Neural cell (in vitro differentiated cells): ENCODE measurements around the gene C17orf50. TPM values are rescaled to one million over a fixed set of nuclear protein-coding genes. Genes with fewer than 3 reads are reported as not detected.

Source experiments
- H2AFZ ChIP-seq: fragments of 200-600, 300-800 bp; sonication (generic), shearing (Covaris generic); 2 replicates; pipeline ENCODE4 v1.6.0; 2014; ENCODE audit warnings: low read depth, mild to moderate bottlenecking, antibody characterized with exemption, low read length, moderate library complexity
- H3F3A ChIP-seq: fragments of 200-600 bp; shearing (Covaris generic); 2 replicates; pipeline ENCODE4 v1.6.1; 2016; ENCODE audit warnings: mild to moderate bottlenecking, moderate library complexity, mixed read lengths, antibody characterized with exemption, low read length; ENCODE audit not compliant: insufficient read depth, poor library complexity, severe bottlenecking
- H3K27ac ChIP-seq: fragments of 200-600, 300-800 bp; sonication (generic), shearing (Covaris generic); 2 replicates; pipeline ENCODE4 v1.5.1; 2014; ENCODE audit warnings: mild to moderate bottlenecking, low read length, moderate library complexity
- H3K27me3 ChIP-seq: fragments of 300-800, 200-600 bp; sonication (generic), shearing (Covaris generic); 2 replicates; pipeline ENCODE4 v1.6.0; 2014; ENCODE audit warnings: mild to moderate bottlenecking, low read depth, low read length, moderate library complexity; ENCODE audit not compliant: insufficient read depth
- H3K36me3 ChIP-seq: fragments of 300-800, 200-600 bp; sonication (generic), shearing (Covaris generic); 2 replicates; pipeline ENCODE4 v1.5.1; 2014; ENCODE audit warnings: mild to moderate bottlenecking, antibody characterized with exemption, low read length, moderate library complexity; ENCODE audit not compliant: insufficient read depth
- H3K4me2 ChIP-seq: fragments of 300-800, 200-600 bp; sonication (generic), shearing (Covaris generic); 2 replicates; pipeline ENCODE4 v1.6.0; 2014; ENCODE audit warnings: mild to moderate bottlenecking, low read length
- H3K4me3 ChIP-seq: fragments of 300-800, 200-600 bp; sonication (generic), shearing (Covaris generic); 2 replicates; pipeline ENCODE4 v1.5.1; 2014; ENCODE audit warnings: mild to moderate bottlenecking, low read length, moderate library complexity
- H3K79me2 ChIP-seq: fragments of 200-600 bp; shearing (Covaris generic); replicated peaks from 2 replicates; pipeline ENCODE4 v1.6.0; 2014; ENCODE audit warnings: mild to moderate bottlenecking, low read length, moderate library complexity; ENCODE audit not compliant: insufficient read depth
- H3K9ac ChIP-seq: fragments of 300-800, 200-600 bp; sonication (generic), shearing (Covaris generic); 2 replicates; pipeline ENCODE4 v1.6.1; 2016; ENCODE audit warnings: mild to moderate bottlenecking, low read length, mixed read lengths
- H3K9me2 ChIP-seq: fragments of 200-600 bp; shearing (Covaris generic); 2 replicates; pipeline ENCODE4 v1.6.1; 2016; ENCODE audit warnings: mild to moderate bottlenecking, low read length, mixed read lengths; ENCODE audit not compliant: insufficient read depth
- H3K9me3 ChIP-seq: fragments of 200-600, 300-800 bp; sonication (generic), shearing (Covaris generic); 2 replicates; pipeline ENCODE4 v1.6.1; 2016; ENCODE audit warnings: mild to moderate bottlenecking, mixed run types, low read length, moderate library complexity, mixed read lengths
- H4K20me1 ChIP-seq: fragments of 200-600 bp; shearing (Covaris generic); 2 replicates; pipeline ENCODE4 v1.6.1; 2016; ENCODE audit warnings: mild to moderate bottlenecking, mixed run types; ENCODE audit not compliant: insufficient read depth
- CTCF ChIP-seq: fragments of 450-650 bp; IDR thresholded peaks from 2 replicates; pipeline ENCODE4 v1.5.1; 2014; ENCODE audit warnings: antibody characterized with exemption, mild to moderate bottlenecking, moderate library complexity; ENCODE audit not compliant: poor library complexity, severe bottlenecking
- EP300 ChIP-seq: fragments of 450-650 bp; conservative IDR thresholded peaks from 2 replicates; pipeline ENCODE4 v1.6.1; 2014; ENCODE audit warnings: antibody characterized with exemption, mild to moderate bottlenecking, moderate library complexity; ENCODE audit not compliant: poor library complexity, severe bottlenecking
- EZH2 ChIP-seq: fragments of 200-600, 300-800 bp; shearing (Covaris generic), sonication (generic); IDR thresholded peaks from 2 replicates; pipeline ENCODE4 v1.6.1; 2014; ENCODE audit warnings: antibody characterized with exemption, low read length, borderline replicate concordance, mild to moderate bottlenecking; ENCODE audit not compliant: insufficient read depth, poor library complexity, severe bottlenecking
- MXI1 ChIP-seq: fragments of 450-650 bp; conservative IDR thresholded peaks from 2 replicates; pipeline ENCODE4 v1.6.1; 2014; ENCODE audit warnings: antibody characterized with exemption, mild to moderate bottlenecking; ENCODE audit not compliant: poor library complexity, severe bottlenecking
- POLR2AphosphoS5 ChIP-seq: IDR thresholded peaks from 2 replicates; pipeline ENCODE4 v1.6.1; 2012
- RAD21 ChIP-seq: fragments of 450-650 bp; conservative IDR thresholded peaks from 2 replicates; pipeline ENCODE4 v1.6.1; 2014; ENCODE audit warnings: antibody characterized with exemption, mild to moderate bottlenecking, moderate library complexity
- REST ChIP-seq: IDR thresholded peaks from 2 replicates; pipeline ENCODE4 v1.6.1; 2012; ENCODE audit warnings: borderline replicate concordance
- SMC3 ChIP-seq: fragments of 450-650 bp; conservative IDR thresholded peaks from 2 replicates; pipeline ENCODE4 v1.6.1; 2014; ENCODE audit warnings: antibody characterized with exemption, mild to moderate bottlenecking, moderate library complexity; ENCODE audit not compliant: poor library complexity
- TAF1 ChIP-seq: IDR thresholded peaks from 2 replicates; pipeline ENCODE4 v1.6.1; 2012; ENCODE audit warnings: low read depth
- polyA plus RNA-seq: library from polyadenylated mRNA; depleted of rRNA; stranded (reverse); fragments of >200 nt; gene quantifications from 2 replicates; pipeline ENCODE4 v1.2.3, GENCODE V29; 2014

The C17orf50 gene
- polyA plus RNA-seq, 1 donor from 2014 or later = not detected

- no peak overlapping the region for H3K27ac ChIP-seq
Measured at GRCh38 chr17:35793257-35793656, 32.6 kb downstream of the C17orf50 start.

GRCh38 chr17:35795007-35795870, 34.6 kb downstream of the C17orf50 start, which contains the start of gene MMP28:
MMP28 (minus strand) TSS chr17:35795641; CDS start chr17:35795377, 264 bp downstream.
- no peak within 1 kb of the TSS for H3K27ac ChIP-seq
- no peaks in the 10 kb centered on the region for H3K79me2 ChIP-seq
- H3K9ac ChIP-seq = peak within 1 kb of the TSS; percentile 53
- H4K20me1 ChIP-seq = no peaks in the 10 kb centered on the region
- no peaks in the 10 kb centered on the region for H3K9me2 ChIP-seq
- no peaks in the 10 kb centered on the region for H3K9me3 ChIP-seq
- H3K4me3 ChIP-seq = peak within 1 kb of the TSS; percentile 82
- TF ChIP-seq MXI1 (no peak), POLR2AphosphoS5 (peak; percentile 47), TAF1 (no peak)
- no peak within 1 kb of the TSS for H3K4me2 ChIP-seq
- H3F3A ChIP-seq = no peaks in the 10 kb centered on the region
- no peaks in the 10 kb centered on the region for H3K36me3 ChIP-seq
- peak within 1 kb of the TSS; percentile 60 for H2AFZ ChIP-seq
- peaks cover 61% of the 10 kb centered on the region for H3K27me3 ChIP-seq

More at GRCh38 chr17:35793257-35793656, 32.6 kb downstream of the C17orf50 start:
- H4K20me1 ChIP-seq = no peaks in the 10 kb centered on the region
- no peaks in the 10 kb centered on the region for H3F3A ChIP-seq
- H3K79me2 ChIP-seq = no peaks in the 10 kb centered on the region
- no peak overlapping the region for H3K9ac ChIP-seq
- peaks cover 57% of the 10 kb centered on the region for H3K27me3 ChIP-seq
- no peaks in the 10 kb centered on the region for H3K36me3 ChIP-seq
- H2AFZ ChIP-seq = no peak overlapping the region
- H3K9me3 ChIP-seq = no peaks in the 10 kb centered on the region
- TF ChIP-seq CTCF (no peak), TAF1 (no peak), RAD21 (no peak), EZH2 (no peak), SMC3 (no peak), POLR2AphosphoS5 (no peak)
- no peak overlapping the region for H3K4me3 ChIP-seq
- no peaks in the 10 kb centered on the region for H3K9me2 ChIP-seq
- no peak overlapping the region for H3K4me2 ChIP-seq

- Histone ChIP-seq H3K27ac (no peak overlapping the region), H3K4me3 (peak overlapping the region; percentile 82), H3F3A (no peaks in the 10 kb centered on the region), H3K9me2 (no peaks in the 10 kb centered on the region), H3K9ac (no peak overlapping the region), H3K4me2 (no peak overlapping the region), H4K20me1 (no peaks in the 10 kb centered on the region), H3K9me3 (no peaks in the 10 kb centered on the region), H2AFZ (no peak overlapping the region), H3K79me2 (no peaks in the 10 kb centered on the region), H3K27me3 (peaks cover 61% of the 10 kb centered on the region), H3K36me3 (no peaks in the 10 kb centered on the region)
- TF ChIP-seq TAF1 = no peak
- TF ChIP-seq EP300 = no peak
- no peak for TF ChIP-seq REST
- no peak for TF ChIP-seq EZH2
- no peak for TF ChIP-seq CTCF
- TF ChIP-seq SMC3 = no peak
- TF ChIP-seq POLR2AphosphoS5 = no peak
- TF ChIP-seq MXI1 = no peak
- TF ChIP-seq RAD21 = no peak
Measured at GRCh38 chr17:35795871-35796265, 35.2 kb downstream of the C17orf50 start.
